HG02870 (cell line): ENCODE results near the gene ZBBX.

Source experiments
- ATAC-seq: cut with Tn5 transposase; IDR thresholded peaks from one replicate; pipeline ENCODE4 v1.9.1; 2021; ENCODE audit warnings: mild to moderate bottlenecking, moderate library complexity; ENCODE audit not compliant: unreplicated experiment

ZBBX gene

GRCh38 chr3:167306319-167306718 lies 73.8 kb downstream of the ZBBX start:
- ATAC-seq, result no peak

- no peak for ATAC-seq
These were observed 74.7 kb downstream of the ZBBX start for GRCh38 chr3:167305340-167305890.

- no peak for ATAC-seq
These were observed 76.0 kb downstream of the ZBBX start for GRCh38 chr3:167304077-167304476.

DNA sequence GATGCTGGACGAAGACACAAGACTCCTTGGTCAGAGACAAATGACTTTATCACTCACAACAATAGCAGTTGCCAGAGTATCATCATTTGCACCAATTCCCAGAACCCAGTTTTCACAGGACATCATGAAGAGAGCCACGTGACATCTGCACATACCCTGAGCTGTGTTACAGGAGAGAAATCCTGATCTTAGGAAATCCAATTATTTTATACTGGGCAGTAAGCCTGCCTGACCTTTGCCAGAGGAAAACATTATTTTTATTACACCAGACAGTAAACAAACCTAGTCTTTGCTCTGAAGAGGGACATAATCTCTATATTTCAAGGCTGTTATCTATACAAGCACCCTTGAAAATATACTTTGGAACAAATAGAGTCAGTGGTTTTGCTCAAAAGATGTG lies 77.4 kb downstream of the ZBBX start:
- no peak for ATAC-seq

- ATAC-seq, result no peak
These were observed 79.9 kb downstream of the ZBBX start for GRCh38 chr3:167300207-167300606.

DNA sequence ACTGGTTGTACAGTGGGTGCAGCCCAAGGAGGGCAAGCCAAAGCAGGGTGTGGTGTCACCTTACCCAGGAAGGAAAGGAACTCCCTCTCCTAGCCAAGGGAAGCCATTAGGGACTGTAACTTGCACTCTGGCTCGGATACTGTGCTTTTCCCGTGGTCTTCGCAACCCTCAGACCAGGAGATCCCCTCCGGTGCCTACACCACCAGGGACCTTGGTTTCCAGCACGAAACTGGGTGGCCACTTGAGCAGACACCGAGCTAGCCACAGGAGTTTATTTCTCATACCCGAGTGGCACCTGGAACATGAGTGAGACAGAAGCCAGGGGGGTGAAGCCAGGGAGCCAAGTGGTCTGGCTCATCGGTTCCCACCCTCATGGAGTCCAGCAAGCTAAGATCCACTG lies 90.7 kb downstream of the ZBBX start:
- no peak for ATAC-seq

DNA sequence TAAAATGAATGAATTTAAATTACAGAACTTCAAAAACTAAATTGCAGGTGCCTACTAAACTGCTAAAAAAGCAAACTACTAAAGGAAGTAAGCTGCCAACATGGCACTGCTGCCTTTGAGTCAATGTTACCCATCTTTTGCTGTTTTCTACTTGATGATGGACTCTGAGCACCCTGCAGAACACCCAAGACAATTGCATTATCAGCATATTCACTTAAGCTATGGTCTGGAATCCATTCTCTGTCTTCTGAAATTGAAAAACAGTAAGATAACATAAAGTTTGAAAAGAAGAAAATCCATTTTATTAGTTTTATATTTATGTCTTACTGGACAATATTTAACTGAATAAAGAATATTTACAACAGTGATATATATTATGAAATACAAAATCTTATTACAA lies 91.4 kb downstream of the ZBBX start:
- ATAC-seq, result no peak

DNA sequence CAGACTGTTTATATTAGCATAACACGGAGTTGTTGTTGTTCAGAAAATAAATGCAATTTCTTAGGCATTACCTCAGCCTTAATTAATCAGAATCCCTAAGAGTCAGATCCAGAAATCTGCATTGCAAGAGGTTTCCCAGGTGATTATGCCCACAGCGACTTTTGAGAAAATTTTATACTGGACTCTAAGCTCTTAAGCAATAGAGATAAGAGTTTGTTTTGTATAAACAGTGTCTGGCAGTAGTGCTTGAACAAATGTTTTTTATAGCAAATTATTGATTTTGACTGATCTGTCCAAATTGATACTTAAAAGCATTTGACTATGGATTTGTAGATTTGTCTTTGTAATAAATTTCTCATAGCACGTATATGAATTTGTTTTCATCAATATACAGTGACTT lies 92.8 kb downstream of the ZBBX start:
- no peak for ATAC-seq

GRCh38 chr3:167274141-167274874 lies 105.8 kb downstream of the ZBBX start:
- no peak for ATAC-seq

- ATAC-seq, result no peak
These were observed 127.1 kb downstream of the ZBBX start for GRCh38 chr3:167253037-167253436.

DNA sequence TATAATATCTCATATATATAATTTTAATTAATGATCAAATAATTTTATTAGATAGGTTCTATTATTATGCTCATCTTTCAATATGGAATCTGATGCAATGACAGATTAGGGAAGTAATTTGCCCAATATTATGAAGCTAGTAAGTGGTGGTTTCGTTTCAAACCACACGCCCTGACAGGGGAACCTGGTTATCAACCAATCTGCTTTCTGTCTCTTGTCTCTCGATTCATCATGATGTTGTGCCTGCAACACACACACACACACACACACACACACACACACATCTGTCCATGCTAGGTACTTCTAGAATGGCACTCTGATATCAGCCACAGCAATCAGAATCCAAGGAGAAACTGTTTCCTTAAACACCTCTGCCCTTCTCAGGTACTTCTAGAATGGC lies 128.4 kb downstream of the ZBBX start:
- no peak for ATAC-seq

DNA sequence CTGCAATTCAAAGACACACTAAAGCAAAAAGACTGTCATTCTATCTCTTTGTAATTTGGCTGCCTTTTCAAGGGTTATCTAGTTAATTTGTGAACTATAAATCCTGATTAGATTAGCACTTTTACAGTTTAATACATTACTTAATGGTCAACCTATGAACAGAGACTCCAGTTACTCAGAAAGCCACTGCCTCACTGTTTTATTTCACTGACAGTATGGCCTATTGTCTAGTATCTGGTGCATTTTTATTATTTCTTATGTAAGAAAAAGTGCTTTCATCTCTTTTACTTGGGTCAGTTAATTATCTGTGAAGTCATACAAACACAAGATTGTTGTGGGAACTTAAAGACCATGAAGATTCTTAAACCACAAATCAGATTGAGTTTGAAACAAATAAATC lies 133.8 kb downstream of the ZBBX start:
- no peak for ATAC-seq

GRCh38 chr3:167241048-167241845 lies 138.8 kb downstream of the ZBBX start:
- no peak for ATAC-seq

DNA sequence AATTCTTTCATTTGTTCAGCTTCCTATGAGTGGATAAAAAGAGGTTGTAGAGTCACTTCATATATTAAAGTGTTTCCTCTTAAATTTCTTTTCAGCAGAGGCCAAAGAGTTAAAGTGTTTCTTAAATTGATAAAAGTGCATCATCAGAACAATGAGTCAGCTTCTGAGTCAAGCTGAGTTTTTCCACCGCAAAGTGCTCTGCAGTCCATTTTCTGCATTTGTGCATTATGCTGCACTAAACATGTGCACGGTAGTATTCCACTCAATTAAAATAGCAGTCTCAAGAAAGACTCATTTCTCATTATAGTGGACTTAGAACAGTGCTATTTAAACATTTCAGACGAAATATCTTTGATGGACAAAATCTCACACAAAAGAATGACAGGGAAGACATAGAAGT lies 152.0 kb downstream of the ZBBX start:
- no peak for ATAC-seq

DNA sequence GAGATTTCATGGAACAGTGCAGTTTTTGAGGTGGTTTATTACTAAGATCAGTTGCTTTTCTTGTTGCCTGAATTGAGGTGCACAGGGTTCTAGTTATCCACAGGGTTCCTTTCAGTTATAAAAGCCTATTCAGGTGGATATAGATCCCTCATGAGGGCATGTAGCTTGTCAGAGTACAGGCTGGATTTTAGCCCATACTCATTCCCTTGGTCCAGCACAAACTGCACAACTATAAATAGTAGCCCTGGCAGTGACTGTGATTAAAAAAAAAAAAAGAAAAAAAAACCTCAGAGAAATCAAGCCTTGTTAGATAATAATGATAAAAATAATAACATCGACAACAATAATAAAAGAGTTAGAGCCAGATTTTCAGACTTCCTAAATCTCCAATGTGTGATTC lies 154.3 kb downstream of the ZBBX start:
- no peak for ATAC-seq

DNA sequence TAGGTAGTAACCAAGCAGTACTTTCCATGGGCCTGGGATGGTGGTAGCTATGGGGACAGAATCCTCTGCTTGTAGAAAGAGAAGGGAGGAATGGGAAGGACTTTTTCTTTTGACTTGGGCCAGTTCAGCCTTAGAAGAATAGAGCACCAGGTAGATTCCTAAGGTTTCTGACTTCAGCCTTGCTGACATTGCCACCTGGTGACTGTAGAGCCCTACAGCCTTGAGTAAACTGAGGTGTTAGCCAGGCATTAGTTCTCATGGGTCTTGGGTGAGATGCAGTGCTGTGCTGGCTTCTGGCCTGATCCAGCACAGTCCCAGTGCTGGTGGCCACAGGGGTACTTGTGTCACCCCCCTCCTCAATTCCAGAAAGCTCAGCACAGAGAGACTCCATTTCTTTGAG lies 171.1 kb downstream of the ZBBX start:
- no peak for ATAC-seq

- ATAC-seq, result no peak
These were observed 177.0 kb downstream of the ZBBX start for GRCh38 chr3:167203062-167203461.

DNA sequence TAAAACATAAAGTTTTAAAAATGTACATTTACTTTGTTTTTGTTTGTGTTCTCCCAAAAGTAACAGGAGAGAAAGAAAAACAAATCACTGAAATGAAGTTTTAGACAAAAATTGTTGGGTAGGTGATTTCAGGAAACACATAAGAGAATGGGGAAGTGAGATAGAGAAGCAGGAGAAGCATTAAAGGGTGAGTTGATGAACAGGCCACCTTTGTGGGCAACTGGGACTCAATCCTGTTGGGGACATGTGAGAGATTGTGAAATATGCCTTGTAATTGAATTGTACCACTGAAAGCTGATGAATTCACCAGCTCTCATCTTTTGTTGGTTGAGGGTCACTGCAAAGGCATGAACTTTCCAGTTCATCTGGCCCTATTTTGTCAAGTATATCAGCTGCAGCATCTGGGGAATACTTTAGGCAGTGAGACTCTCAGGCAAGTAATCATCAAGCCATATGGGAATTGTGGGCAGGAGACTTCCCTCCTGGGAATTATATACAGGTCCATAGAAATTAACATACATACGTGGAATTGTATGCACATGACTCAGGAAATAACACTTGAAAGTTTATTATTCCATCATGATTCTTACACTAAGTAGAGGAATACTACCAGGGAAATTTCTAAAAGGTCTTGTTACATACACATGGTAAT lies 181.0 kb downstream of the ZBBX start:
- no peak for ATAC-seq
